A549 treated with CORT108297 at 1 μM for 4 hours (cell line): ENCODE data around the gene MOGAT1. TPM values are rescaled to one million over a fixed set of nuclear protein-coding genes. Genes with fewer than 3 reads are reported as not detected.

ENCODE experiments used
- total RNA-seq: library from RNA; stranded (reverse); fragments of 200-300 nt; extraction: Qiagen RNA extraction; gene quantifications from 5 replicates; pipeline ENCODE4 v1.2.3, GENCODE V29; 2022

MOGAT1 gene
- total RNA-seq, result not detected in 5 replicates

GRCh38 chr2:222671259-222672067 is at the start of gene MOGAT1:
MOGAT1 (plus strand) TSS chr2:222671658; CDS start chr2:222671786, 128 bp downstream.

DNA sequence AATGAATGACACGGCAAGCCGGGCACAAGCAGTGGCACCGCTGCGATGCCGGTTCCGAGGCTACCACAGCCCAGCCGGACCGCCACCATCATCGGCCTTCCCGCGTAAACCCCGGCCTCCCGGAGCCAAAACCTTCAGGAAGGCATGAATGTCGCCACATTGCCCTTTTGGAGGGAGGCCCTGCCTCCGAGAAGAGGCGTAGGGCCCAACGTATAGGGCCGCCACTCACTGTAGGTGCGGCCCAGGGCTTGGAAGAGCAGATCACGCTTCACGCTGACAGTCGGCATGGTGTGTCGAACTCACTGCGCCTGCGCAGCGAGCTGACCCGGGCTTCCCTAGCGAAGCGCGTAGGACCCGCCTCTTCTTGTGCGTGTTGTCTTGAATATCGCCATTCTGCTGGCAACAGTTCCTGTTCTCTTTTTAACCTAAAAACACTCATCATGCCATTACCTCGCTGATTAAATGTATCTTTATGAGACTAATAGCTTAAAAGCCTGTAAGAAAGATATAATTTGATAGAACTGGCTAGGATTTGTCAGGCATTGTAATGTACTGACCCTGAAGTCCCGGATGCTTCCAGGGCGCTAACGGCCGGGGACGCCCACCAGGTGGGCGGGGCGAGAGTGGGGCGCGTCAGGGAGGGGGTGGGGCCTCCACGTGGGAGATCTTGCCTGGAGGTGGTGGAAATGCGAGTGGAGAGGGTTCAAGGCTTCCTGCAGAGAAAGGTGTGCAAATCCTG is 15.5 kb upstream of the MOGAT1 start, which contains the start of gene FARSB:
Gene FARSB (minus strand): TSS at position 306 of the 739 bp plus-strand sequence. CDS start 19 bp downstream, at position 287.

Other genes with a start within 250 kb of the MOGAT1 start
- 0.21 to 0.33 TPM (median 0.27 TPM) in 5 replicates for gene SGPP2, start 247.1 kb upstream of the MOGAT1 start, total RNA-seq
- gene FARSB, start 15.6 kb upstream of the MOGAT1 start, total RNA-seq, result 42.3 to 49.7 TPM (median 43.1 TPM) in 5 replicates
- gene ACSL3, start 189.4 kb downstream of the MOGAT1 start, total RNA-seq, result 83.0 to 147 TPM (median 101 TPM) in 5 replicates